Urinary bladder (tissue), 4 donors: Measurements from ENCODE around the gene NEAT1. TPM values are rescaled to one million over a fixed set of nuclear protein-coding genes. Genes with fewer than 3 reads are reported as not detected.
"Not testable (repeated sequence)": the region's sequence is repeated elsewhere in the genome, so short reads cannot be mapped to it uniquely, and the experiment has no call there.

ENCODE experiments used
- DNase-seq: peaks from one replicate; pipeline ENCODE4 v3.0.0-alpha.2; 2015; ENCODE audit errors: extremely low spot score
- H3K27ac ChIP-seq: one replicate; pipeline ENCODE4 v1.5.1; 2013; ENCODE audit warnings: low read depth, mild to moderate bottlenecking, moderate library complexity
- H3K36me3 ChIP-seq: one replicate; pipeline ENCODE4 v1.6.1; 2013; ENCODE audit warnings: mild to moderate bottlenecking, moderate library complexity; ENCODE audit not compliant: insufficient read depth
- H3K4me1 ChIP-seq: one replicate; pipeline ENCODE4 v1.6.1; 2013; ENCODE audit warnings: mild to moderate bottlenecking, moderate library complexity; ENCODE audit not compliant: insufficient read depth
- H3K4me3 ChIP-seq: one replicate; pipeline ENCODE4 v1.5.1; 2013; ENCODE audit warnings: low read depth, low read length
- WGBS: extraction: QIAGEN DNeasy Blood & Tissue Kit; methylation state at CpG from one replicate; pipeline ENCODE4 v1.1.7; 2013; 5-methylcytosine and 5-hydroxymethylcytosine counted together
- polyA plus RNA-seq: library from polyadenylated mRNA; stranded (reverse); fragments of 200-250 nt; gene quantifications from one replicate; pipeline ENCODE4 v1.2.3, GENCODE V29; 2013
- total RNA-seq: library from RNA; depleted of rRNA; stranded (reverse); fragments of >200 nt; gene quantifications from one replicate; pipeline ENCODE4 v1.2.3, GENCODE V29; 2014
- donor health status: healthy with polysubstance abuse.
- donor health status: healthy.

Gene NEAT1
- total and polyA plus RNA-seq, 2 donors = 104 to 450 TPM

GRCh38 chr11:65467306-65467705 lies 44.7 kb downstream of the NEAT1 start:
- H3K4me1 ChIP-seq, H3K27ac ChIP-seq, H3K4me3 ChIP-seq, H3K36me3 ChIP-seq, DNase-seq: not testable (repeated sequence)
- WGBS = 97% methylated on average over 6 of the region's 6 CpGs

- H3K27ac ChIP-seq = no peak overlapping the region
- WGBS = 40% methylated on average over 3 of the region's 3 CpGs
These were observed 46.3 kb downstream of the NEAT1 start for GRCh38 chr11:65468874-65469333.

DNA sequence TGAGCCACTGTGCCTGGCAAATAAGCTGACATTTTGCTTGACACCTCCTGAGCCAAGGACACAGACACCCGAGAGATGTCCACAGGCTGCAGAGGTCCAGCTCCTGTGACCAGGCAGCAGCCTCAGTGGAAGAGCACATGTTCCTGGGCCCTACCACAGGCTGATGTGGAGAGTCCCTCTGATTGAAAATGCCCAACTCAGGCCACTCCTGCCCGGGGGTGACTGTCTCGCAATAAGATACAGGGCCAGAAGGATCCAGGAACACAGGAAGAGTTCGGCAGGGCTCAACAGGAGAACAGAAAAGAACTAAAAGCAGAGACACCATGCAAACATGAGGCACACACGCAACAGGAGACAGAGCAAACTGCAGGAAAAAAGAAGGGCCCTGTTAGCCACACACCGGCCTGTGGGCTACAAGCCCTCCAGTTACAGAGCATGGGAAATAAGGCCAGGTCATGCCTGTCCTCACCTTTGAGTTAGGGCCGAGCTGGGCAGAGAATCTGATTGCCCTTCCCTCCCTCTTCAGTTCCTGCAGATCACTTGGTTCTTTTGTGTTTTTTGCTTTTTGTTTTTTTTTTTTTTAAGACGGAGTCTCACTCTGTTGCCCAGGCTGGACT lies 47.9 kb downstream of the NEAT1 start:
- 70% methylated on average over 8 of the region's 8 CpGs for WGBS
- no peak for DNase-seq
- Histone ChIP-seq H3K27ac (peak overlapping the region; percentile 54), H3K4me3 (no peak overlapping the region), H3K4me1 (no peaks in the 10 kb centered on the region), H3K36me3 (no peaks in the 10 kb centered on the region)

More at GRCh38 chr11:65468874-65469333, 46.3 kb downstream of the NEAT1 start:
- Histone ChIP-seq H3K4me1 (no peaks in the 10 kb centered on the region), H3K36me3 (no peaks in the 10 kb centered on the region), H3K4me3 (no peak overlapping the region)
- DNase-seq = no peak

DNA sequence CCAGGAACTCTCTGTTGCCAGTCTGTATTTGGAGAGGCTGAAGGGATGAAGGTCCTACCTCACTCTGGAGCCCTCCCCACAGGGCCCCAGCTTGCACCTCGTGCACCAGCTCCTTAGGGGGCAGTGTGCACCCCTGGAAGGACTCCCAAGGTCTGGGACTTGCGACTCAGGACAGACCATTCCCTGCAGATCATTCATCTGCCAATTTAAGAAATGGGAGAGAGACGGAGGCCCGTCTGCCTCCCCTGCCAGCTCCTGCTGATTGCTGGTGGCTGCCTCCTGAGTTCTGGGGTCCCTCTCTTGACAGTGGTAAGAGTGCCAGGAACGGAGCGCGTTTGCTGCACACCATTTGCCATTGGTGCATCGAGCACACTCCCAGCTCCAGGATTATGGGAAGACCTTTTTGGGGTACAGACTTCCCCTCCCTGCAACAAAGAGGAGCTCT lies 48.9 kb downstream of the NEAT1 start:
- Histone ChIP-seq H3K4me3 (no peak overlapping the region), H3K4me1 (no peaks in the 10 kb centered on the region), H3K36me3 (no peaks in the 10 kb centered on the region), H3K27ac (peak overlapping the region; percentile 90)
- WGBS = 31% methylated on average over 8 of the region's 8 CpGs
- DNase-seq = no peak

DNA sequence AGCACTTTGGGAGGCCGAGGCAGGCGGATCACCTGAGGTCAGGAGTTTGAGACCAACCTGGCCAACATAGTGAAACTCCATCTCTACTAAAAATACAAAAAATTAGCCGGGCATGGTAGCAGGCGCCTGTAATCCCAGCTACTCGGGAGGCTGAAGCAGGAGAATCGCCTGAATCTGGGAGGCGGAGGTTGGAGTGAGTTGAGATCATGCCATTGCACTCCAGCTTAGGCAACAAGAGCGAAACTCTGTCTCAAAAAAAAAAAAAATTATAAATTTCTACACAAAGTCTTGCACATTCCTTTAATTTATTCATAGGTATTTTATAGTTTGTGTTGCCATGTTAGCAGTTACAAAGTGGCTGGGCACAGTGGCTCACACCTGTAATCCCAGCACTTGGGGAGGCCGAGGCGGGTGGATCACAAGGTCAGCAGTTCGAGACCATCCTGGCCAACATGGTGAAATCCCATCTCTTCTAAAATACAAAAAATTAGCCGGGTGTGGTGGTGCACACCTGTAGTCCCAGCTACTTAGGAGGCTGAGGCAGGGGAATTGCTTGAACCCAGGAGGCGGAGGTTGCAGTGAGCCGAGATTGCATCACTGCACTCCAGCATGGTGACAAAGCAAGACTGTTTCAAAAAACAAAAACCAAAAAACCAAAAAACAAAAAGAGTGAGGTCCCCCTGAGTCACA lies 50.1 kb downstream of the NEAT1 start:
- DNase-seq, H3K4me3 ChIP-seq, H3K4me1 ChIP-seq, H3K36me3 ChIP-seq, H3K27ac ChIP-seq: not testable (repeated sequence)
- 65% methylated on average over 14 of the region's 14 CpGs for WGBS

DNA sequence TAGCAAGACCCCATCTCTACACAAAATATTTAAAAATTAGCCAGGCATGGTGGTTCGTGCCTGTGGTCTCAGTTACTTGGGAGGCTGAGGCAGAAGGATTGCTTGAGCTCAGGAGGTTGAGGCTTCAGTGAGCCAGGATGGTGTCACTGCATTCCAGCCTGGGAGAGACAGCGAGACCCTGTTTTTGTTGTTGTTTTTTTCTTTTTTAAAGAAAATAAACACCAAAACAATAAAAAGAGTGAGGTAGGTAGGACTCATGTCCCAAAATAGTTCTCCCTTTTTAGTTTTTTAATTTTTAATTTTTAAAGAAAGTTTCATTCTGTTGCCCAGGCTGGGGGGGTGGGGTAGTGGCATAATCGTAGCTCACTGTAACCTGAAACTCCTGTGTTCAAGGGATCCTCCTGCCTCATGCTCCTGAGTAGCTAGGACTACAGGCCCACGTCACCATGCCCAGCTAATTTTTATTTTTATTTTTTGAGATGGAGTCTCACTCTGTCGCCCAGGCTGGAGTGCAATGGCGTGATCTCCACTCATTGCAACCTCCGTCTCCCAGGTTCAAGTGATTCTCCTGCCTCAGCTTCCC lies 50.8 kb downstream of the NEAT1 start:
- DNase-seq = no peak
- WGBS = 84% methylated on average over 7 of the region's 7 CpGs
- Histone ChIP-seq H3K4me3 (no peak overlapping the region), H3K27ac (no peak overlapping the region), H3K36me3 (no peaks in the 10 kb centered on the region), H3K4me1 (peaks cover under 1% of the 10 kb centered on the region)

- 92% methylated on average over 3 of the region's 3 CpGs for WGBS
- Histone ChIP-seq H3K4me1 (peaks cover 2% of the 10 kb centered on the region), H3K27ac (no peak overlapping the region), H3K4me3 (no peak overlapping the region), H3K36me3 (no peaks in the 10 kb centered on the region)
- no peak for DNase-seq
These were observed 52.3 kb downstream of the NEAT1 start for GRCh38 chr11:65474864-65475263.

DNA sequence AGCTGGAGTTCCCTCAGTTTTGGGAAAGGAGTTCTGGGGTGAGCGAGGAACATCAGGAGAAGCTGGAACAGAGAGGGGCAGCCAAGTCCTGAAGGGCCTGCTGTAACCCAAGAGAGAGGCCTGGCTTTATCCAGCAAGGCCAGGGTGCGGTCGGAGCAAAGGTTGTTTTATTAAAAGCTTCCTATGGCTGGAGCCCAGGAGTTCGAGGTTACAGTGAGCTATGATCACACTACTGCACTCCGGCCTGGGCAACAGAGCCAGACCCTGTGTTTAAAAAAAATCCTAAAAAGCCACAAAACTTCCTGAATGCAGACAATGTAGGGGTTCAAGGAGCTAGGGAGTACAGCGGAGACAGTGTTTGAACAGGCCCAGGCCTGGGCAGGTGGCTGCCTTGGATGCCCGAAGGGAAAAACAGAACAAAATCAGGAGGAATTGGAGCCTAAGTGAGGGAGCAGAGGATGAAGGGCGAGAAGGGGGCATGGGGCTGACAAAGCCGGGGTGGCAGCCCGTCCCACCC lies 54.1 kb downstream of the NEAT1 start:
- Histone ChIP-seq H3K4me1 (peaks cover 2% of the 10 kb centered on the region), H3K4me3 (peak overlapping the region; percentile 67), H3K27ac (peak overlapping the region; percentile 99), H3K36me3 (no peaks in the 10 kb centered on the region)
- WGBS = 17% methylated on average over 10 of the region's 10 CpGs
- DNase-seq = no peak

DNA sequence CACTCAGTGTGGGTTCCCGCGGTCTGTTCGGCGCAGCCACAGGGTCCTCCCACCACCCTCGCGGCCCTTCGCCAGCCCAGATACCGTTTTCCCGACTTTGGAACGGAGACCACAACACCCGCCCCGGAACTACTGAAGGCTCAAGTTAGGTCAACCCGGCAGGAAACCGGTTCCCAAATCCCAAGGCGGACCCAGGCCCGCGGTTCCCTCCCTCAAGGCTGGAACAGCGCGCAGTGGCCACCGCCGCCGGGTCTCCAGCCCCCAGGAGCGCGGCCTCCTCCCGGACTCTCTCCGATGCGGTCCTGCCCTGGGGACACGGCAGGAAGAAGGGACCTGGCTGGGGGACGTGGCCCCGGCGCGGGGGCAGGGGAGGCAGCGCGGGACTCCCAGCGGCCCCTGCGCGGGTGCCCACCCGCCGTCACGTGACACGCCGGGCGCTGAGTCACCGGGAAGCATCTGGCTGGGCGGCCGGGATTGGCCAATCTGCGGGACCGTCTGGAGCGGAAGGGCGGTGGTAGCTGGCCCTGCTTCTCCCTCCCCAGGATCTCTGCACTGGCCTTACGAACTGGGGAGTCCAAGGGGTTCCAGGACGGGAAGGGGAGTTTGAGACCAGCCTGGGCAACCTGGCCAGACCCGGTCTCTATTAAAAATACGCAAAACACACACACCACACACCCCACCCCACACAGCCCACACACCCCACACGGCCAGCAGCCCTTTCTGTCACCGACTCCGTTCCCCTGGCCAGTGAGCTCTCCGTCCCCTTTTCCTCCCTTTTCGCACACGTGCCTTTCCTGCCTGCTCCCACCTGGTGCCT lies 54.8 kb downstream of the NEAT1 start:
- peaks cover 2% of the 10 kb centered on the region for H3K4me1 ChIP-seq
- H3K4me3 ChIP-seq = peak overlapping the region; percentile 67
- peak overlapping the region; percentile 99 for H3K27ac ChIP-seq
- DNase-seq = peak; percentile 89
- under 1% methylated on average over 60 of the region's 60 CpGs for WGBS
- H3K36me3 ChIP-seq = no peaks in the 10 kb centered on the region

- Histone ChIP-seq H3K4me1 (peaks cover 2% of the 10 kb centered on the region), H3K4me3 (no peak overlapping the region), H3K27ac (peak overlapping the region; percentile 94), H3K36me3 (no peaks in the 10 kb centered on the region)
- 27% methylated on average over 33 of the region's 33 CpGs for WGBS
- DNase-seq = no peak
These were observed 56.0 kb downstream of the NEAT1 start for GRCh38 chr11:65478388-65479183.

DNA sequence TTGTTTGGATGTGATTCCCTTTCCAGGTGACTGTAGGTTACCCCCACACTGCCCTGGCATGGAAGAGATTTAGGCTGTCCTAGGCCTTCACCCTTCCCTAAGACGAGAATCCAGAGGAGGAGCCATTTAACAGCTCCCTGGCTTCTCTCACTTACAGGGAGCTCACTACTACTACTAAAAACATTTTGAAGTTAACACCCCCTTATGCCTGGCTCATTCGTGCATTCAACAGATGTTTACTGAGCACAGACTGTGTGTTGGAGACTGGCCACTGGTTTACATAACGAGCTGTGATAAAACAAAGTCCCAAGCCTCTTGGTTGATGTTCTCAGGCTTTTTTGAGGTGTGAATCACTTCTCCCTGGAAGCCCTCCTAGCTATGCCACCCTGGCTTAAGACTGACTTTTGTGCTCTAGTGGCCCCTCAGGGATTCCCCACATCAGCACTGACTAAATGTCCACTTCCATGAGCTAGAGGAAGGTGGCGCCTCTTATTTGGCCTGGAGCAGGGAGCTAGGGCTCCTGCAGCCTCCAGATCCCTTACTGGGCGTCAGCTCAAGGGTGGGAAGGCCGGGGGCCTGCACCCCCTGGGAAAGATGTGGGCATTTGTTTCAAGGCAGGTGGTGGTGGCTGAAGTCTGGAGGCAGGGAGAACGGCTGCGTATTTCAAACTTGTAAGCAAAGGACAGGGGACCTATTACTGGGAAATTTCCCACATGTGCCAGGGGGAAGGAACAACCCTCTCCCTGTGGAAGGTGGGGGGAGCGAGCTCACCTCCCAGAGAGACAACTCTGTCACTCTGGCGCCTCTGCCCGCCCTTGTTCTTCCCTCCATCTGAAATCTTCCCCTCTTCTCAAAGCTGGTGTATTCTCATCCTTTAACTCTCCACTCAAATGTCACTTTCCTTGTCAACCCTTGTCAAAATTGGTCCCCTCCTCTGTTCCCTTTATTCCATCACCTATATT lies 56.9 kb downstream of the NEAT1 start:
- Histone ChIP-seq H3K36me3 (no peaks in the 10 kb centered on the region), H3K4me1 (peaks cover 2% of the 10 kb centered on the region), H3K27ac (peak overlapping the region; percentile 94), H3K4me3 (no peak overlapping the region)
- 31% methylated on average over 11 of the region's 11 CpGs for WGBS
- DNase-seq = no peak

- 100% methylated on average over 2 of the region's 2 CpGs for WGBS
- Histone ChIP-seq H3K4me1 (peaks cover 2% of the 10 kb centered on the region), H3K36me3 (no peaks in the 10 kb centered on the region), H3K27ac (no peak overlapping the region), H3K4me3 (no peak overlapping the region)
- no peak for DNase-seq
These were observed 59.8 kb downstream of the NEAT1 start for GRCh38 chr11:65482306-65482850.
